GM23338 (cell line): ENCODE results near the gene MTERF2. TPM values are rescaled to one million over a fixed set of nuclear protein-coding genes. Genes with fewer than 3 reads are reported as not detected.

ENCODE experiments used
- ATAC-seq: fragments of 200-7000 bp; cut with Tn5 transposase; 3 replicates; pipeline ENCODE4 v1.9.1; 2020
- DNase-seq: peaks from one replicate; pipeline ENCODE4 v3.0.0-alpha.2; 2015; ENCODE audit warnings: low spot score
- H2AFZ ChIP-seq: fragments of 200-600 bp; sonication (generic); 2 replicates; pipeline ENCODE4 v1.8.0; 2016; ENCODE audit warnings: antibody characterized with exemption, mild to moderate bottlenecking, moderate library complexity
- H3F3A ChIP-seq: fragments of 200-600 bp; sonication (generic); replicated peaks from 2 replicates; pipeline ENCODE4 v1.8.0; 2017; ENCODE audit warnings: antibody characterized with exemption, mixed run types, low read depth
- H3K27ac ChIP-seq: fragments of 200-600 bp; sonication (generic); 2 replicates; pipeline ENCODE4 v1.6.1; 2016; ENCODE audit warnings: low read depth
- H3K27me3 ChIP-seq: fragments of 200-600 bp; sonication (generic); 2 replicates; pipeline ENCODE4 v1.8.0; 2016; ENCODE audit warnings: mild to moderate bottlenecking, mixed run types, moderate library complexity; ENCODE audit not compliant: insufficient read depth
- H3K36me3 ChIP-seq: fragments of 200-600 bp; sonication (generic); 2 replicates; pipeline ENCODE4 v1.8.0; 2016; ENCODE audit warnings: mild to moderate bottlenecking; ENCODE audit not compliant: insufficient read depth
- H3K4me1 ChIP-seq: fragments of 200-600 bp; sonication (generic); 2 replicates; pipeline ENCODE4 v1.8.0; 2016; ENCODE audit warnings: mild to moderate bottlenecking, moderate library complexity; ENCODE audit not compliant: insufficient read depth
- H3K4me2 ChIP-seq: fragments of 200-600 bp; sonication (generic); 2 replicates; pipeline ENCODE4 v1.7.1; 2017; ENCODE audit warnings: mixed run types
- H3K4me3 ChIP-seq: fragments of 200-600 bp; sonication (generic); 2 replicates; pipeline ENCODE4 v1.6.1; 2016; ENCODE audit warnings: mixed run types
- H3K79me2 ChIP-seq: fragments of 200-600 bp; sonication (generic); replicated peaks from 2 replicates; pipeline ENCODE4 v1.8.0; 2017; ENCODE audit warnings: mild to moderate bottlenecking; ENCODE audit not compliant: insufficient read depth
- H3K9me2 ChIP-seq: fragments of 200-600 bp; sonication (generic); 2 replicates; pipeline ENCODE4 v1.8.0; 2017; ENCODE audit not compliant: insufficient read depth
- H4K20me1 ChIP-seq: fragments of 200-600 bp; sonication (generic); replicated peaks from 2 replicates; pipeline ENCODE4 v1.8.0; 2017; ENCODE audit warnings: mild to moderate bottlenecking; ENCODE audit not compliant: insufficient read depth
- H3K27ac Mint-ChIP-seq: 2 replicates; pipeline ENCODE4 v1.8.0; 2020; ENCODE audit warnings: inconsistent platforms, mild to moderate bottlenecking, moderate library complexity, mixed read lengths
- H3K27me3 Mint-ChIP-seq: 3 replicates; pipeline ENCODE4 v1.8.0; 2022; ENCODE audit warnings: low read depth, mild to moderate bottlenecking, moderate library complexity, mixed read lengths, inconsistent platforms; ENCODE audit not compliant: insufficient read depth, poor library complexity
- H3K36me3 Mint-ChIP-seq: 3 replicates; pipeline ENCODE4 v1.8.0; 2021; ENCODE audit warnings: low read depth, mild to moderate bottlenecking, inconsistent platforms, moderate library complexity, mixed read lengths
- H3K4me1 Mint-ChIP-seq: 3 replicates; pipeline ENCODE4 v1.8.0; 2020; ENCODE audit warnings: mild to moderate bottlenecking, inconsistent platforms, mixed read lengths
- H3K4me3 Mint-ChIP-seq: 3 replicates; pipeline ENCODE4 v1.8.0; 2021; ENCODE audit warnings: moderate library complexity, mild to moderate bottlenecking, inconsistent platforms, mixed read lengths
- H3K9me3 Mint-ChIP-seq: 3 replicates; pipeline ENCODE4 v1.8.0; 2020; ENCODE audit warnings: moderate library complexity, mild to moderate bottlenecking, inconsistent platforms, mixed read lengths
- CREB1 ChIP-seq: fragments of 250-450 bp; sonication (Bioruptor Pico); IDR thresholded peaks from 2 replicates; pipeline ENCODE4 v1.5.0; 2020; ENCODE audit warnings: low read depth, mild to moderate bottlenecking, moderate library complexity
- CTCF ChIP-seq, 2 experiments: fragments of 200-600 bp in 1 of 2; sonication (generic) in 1 of 2; conservative IDR thresholded peaks; 2 replicates each; pipeline versions ENCODE4 v1.5.1 to v1.6.1; 2016 to 2017; ENCODE audit warnings: antibody characterized with exemption in 2 of 2, low read depth in 2 of 2, mild to moderate bottlenecking in 2 of 2, moderate library complexity in 1 of 2
- EZH2 ChIP-seq: fragments of 200-600 bp; sonication (generic); IDR thresholded peaks from one replicate; pipeline ENCODE4 v1.8.0; 2017; ENCODE audit warnings: antibody characterized with exemption, mild to moderate bottlenecking, low read depth; ENCODE audit not compliant: unreplicated experiment
- JUNB ChIP-seq: IDR thresholded peaks from one replicate; pipeline ENCODE4 v1.6.1; 2016; ENCODE audit warnings: antibody characterized with exemption; ENCODE audit not compliant: unreplicated experiment
- ZNF114 ChIP-seq: fragments of 250-450 bp; sonication (Bioruptor Pico); IDR thresholded peaks from 2 replicates; pipeline ENCODE4 v1.5.0; 2020; ENCODE audit warnings: mild to moderate bottlenecking, moderate library complexity
- polyA plus RNA-seq: library from polyadenylated mRNA; unstranded; fragments of >200 nt; fragmentation: Nextera tagmentation; extraction: Ambion mirVana; gene quantifications from 2 replicates; pipeline ENCODE4 v1.2.1, GENCODE V29; 2016
- total RNA-seq: library from RNA; depleted of rRNA; stranded (reverse); fragments of >200 nt; shearing (Covaris generic); gene quantifications from 2 replicates; pipeline ENCODE4 v1.2.3, GENCODE V29; 2014; rRNA removed

The MTERF2 gene
- total and polyA plus RNA-seq, 2 experiments from 2014 or later: 9.2 to 11.0 TPM

GRCh38 chr12:106934277-106934676 lies 52.7 kb downstream of the MTERF2 start:
- Histone ChIP-seq H3K27me3 (no peaks in the 10 kb centered on the region), H3K9me2 (0 out of 2 replicates have a peak, but pooled peaks cover 11% of the 10 kb centered on the region), H3K79me2 (no peaks in the 10 kb centered on the region), H3K36me3 (no peaks in the 10 kb centered on the region), H3F3A (no peaks in the 10 kb centered on the region), H3K4me2 (no peak overlapping the region), H3K4me3 (no peak overlapping the region), H2AFZ (no peak overlapping the region), H4K20me1 (no peaks in the 10 kb centered on the region), H3K27ac (no peak overlapping the region), H3K4me1 (no peaks in the 10 kb centered on the region)
- H3K4me3 Mint-ChIP-seq: no peak overlapping the region
- no peaks in the 10 kb centered on the region for H3K36me3 Mint-ChIP-seq
- TF ChIP-seq JUNB (no peak), CTCF (conservative IDR thresholded peaks at IDR 0.05; ENCODE audit: low read depth in 2 of 2) (no peak), ZNF114 (no peak), CREB1 (no peak), EZH2 (no peak)
- H3K4me1 Mint-ChIP-seq: no peaks in the 10 kb centered on the region
- H3K9me3 Mint-ChIP-seq: peaks cover 7% of the 10 kb centered on the region; the same call in 2 of the 3 replicates
- no peak overlapping the region for H3K27ac Mint-ChIP-seq
- no peak for ATAC-seq
- peaks cover 5% of the 10 kb centered on the region for H3K27me3 Mint-ChIP-seq
- DNase-seq: no peak

Other genes starting within 250 kb of the MTERF2 start
- 24.0 and 25.5 TPM in 2 replicates for gene RIC8B, start 212.5 kb downstream of the MTERF2 start, total RNA-seq
- 10.4 and 12.3 TPM in 2 replicates for gene RIC8B, start 212.5 kb downstream of the MTERF2 start, polyA plus RNA-seq
- gene TMEM263, start 31.2 kb downstream of the MTERF2 start, total RNA-seq: 9.3 and 10.4 TPM in 2 replicates
- gene TMEM263, start 31.2 kb downstream of the MTERF2 start, polyA plus RNA-seq: 5.8 and 7.1 TPM in 2 replicates
- gene CRY1, start 106.4 kb upstream of the MTERF2 start, total RNA-seq: 25.4 and 28.2 TPM in 2 replicates
- 27.7 and 28.5 TPM in 2 replicates for gene CRY1, start 106.4 kb upstream of the MTERF2 start, polyA plus RNA-seq